ENCODE measurements around the gene ESM1. TPM values are rescaled to one million over a fixed set of nuclear protein-coding genes. Genes with fewer than 3 reads are reported as not detected.

Gene ESM1
- total and polyA plus RNA-seq, 2 donors from 2014 or later: 0.38 to 6.1 TPM

DNA sequence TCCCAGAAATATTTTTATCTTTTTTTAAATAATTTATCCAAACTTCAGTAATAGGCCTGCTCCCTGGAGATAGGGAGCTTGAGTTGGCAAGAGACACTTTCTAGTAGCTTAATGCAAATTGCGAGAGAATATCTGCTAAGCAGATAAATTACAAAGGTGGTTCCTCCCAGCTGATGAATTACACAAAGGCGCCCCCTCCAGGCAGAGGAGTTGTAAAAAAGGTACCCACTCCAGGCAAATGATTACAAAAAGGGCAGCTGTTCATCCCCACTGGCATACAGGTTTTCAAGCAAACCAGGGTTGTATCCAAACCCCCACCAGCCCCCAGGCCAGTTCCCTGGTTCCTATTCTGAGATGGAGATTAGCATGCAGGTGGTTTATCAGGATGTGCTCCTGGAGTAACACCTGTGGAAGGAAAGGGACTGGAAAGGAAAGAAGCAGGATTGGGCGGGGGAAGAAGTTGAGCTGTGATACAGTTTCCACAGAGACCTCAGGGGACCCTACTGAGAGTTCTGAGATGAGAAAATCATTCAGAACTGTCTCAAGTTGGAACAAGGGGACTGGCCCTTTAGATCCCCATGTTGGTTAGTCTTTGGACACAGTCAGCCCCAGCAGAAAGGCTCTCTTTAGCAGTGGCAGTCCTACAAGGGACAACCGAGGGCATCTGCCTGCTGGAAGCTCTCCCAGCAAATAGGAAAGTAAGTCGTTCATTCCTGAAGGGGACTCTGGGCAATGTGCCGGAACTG is 25.5 kb downstream of the ESM1 start:
- FAIRE-seq: no peak
- intact Hi-C loops (cut with DNase I): loop anchor here (10.0 kb wide), 1 partner anchor 175 kb away; no protein-coding TSS in a partner anchor
- Histone ChIP-seq H3K4me3 (ENCODE audit: low read length in 3 of 3) (no peak overlapping the region), H3K4me1 (ENCODE audit: control insufficient read depth in 2 of 3, insufficient read depth in 2 of 3, low read depth in 1 of 3, low read length in 3 of 3) (no peaks in the 10 kb centered on the region), H3K9ac (ENCODE audit: low read length in 3 of 3) (no peak overlapping the region), H3K27me3 (ENCODE audit: control insufficient read depth, insufficient read depth, low read length) (no peaks in the 10 kb centered on the region), H3K27ac (ENCODE audit: low read depth in 2 of 2, low read length in 2 of 2) (no peak overlapping the region), H3K36me3 (ENCODE audit: control insufficient read depth in 2 of 3, insufficient read depth in 3 of 3, low read length in 3 of 3) (no peaks in the 10 kb centered on the region), H3K9me3 (ENCODE audit: control insufficient read depth in 2 of 3, insufficient read depth in 1 of 3, low read length in 3 of 3) (no peaks in the 10 kb centered on the region)
- DNase-seq: peak in 2 of 5 donors; percentile 20 to 38
- TF ChIP-seq, protein P1, sequence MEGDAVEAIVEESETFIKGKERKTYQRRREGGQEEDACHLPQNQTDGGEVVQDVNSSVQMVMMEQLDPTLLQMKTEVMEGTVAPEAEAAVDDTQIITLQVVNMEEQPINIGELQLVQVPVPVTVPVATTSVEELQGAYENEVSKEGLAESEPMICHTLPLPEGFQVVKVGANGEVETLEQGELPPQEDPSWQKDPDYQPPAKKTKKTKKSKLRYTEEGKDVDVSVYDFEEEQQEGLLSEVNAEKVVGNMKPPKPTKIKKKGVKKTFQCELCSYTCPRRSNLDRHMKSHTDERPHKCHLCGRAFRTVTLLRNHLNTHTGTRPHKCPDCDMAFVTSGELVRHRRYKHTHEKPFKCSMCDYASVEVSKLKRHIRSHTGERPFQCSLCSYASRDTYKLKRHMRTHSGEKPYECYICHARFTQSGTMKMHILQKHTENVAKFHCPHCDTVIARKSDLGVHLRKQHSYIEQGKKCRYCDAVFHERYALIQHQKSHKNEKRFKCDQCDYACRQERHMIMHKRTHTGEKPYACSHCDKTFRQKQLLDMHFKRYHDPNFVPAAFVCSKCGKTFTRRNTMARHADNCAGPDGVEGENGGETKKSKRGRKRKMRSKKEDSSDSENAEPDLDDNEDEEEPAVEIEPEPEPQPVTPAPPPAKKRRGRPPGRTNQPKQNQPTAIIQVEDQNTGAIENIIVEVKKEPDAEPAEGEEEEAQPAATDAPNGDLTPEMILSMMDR (IDR thresholded peaks at IDR 0.05; ENCODE audit: borderline replicate concordance, extremely low read depth, insufficient read depth): no peak

DNA sequence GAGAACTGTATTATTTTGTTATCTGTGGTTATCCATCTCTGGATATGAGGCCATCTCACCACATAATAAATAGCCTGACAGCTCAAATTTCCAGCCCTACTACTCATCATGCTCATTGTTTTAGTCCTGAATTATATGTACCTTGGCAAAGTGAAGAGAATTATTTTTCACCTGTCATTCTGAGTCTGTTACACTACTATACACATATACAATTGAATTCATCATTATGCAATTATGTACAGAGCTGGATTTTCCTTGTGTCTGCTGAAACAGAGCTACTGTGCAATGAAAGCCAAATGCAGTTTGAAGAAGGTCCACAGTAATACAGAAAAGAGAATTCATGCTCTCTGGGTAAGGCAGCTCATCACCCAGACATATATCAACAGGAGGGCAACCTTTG is 28.5 kb downstream of the ESM1 start:
- Histone ChIP-seq H3K27me3 (ENCODE audit: control insufficient read depth, insufficient read depth, low read length) (no peaks in the 10 kb centered on the region), H3K9ac (ENCODE audit: low read length in 3 of 3) (no peak overlapping the region), H3K36me3 (ENCODE audit: control insufficient read depth in 2 of 3, insufficient read depth in 3 of 3, low read length in 3 of 3) (no peaks in the 10 kb centered on the region), H3K4me3 (ENCODE audit: low read length in 3 of 3) (no peak overlapping the region), H3K4me1 (ENCODE audit: control insufficient read depth in 2 of 3, insufficient read depth in 2 of 3, low read depth in 1 of 3, low read length in 3 of 3) (no peaks in the 10 kb centered on the region), H3K27ac (ENCODE audit: low read depth in 2 of 2, low read length in 2 of 2) (no peak overlapping the region), H3K9me3 (ENCODE audit: control insufficient read depth in 2 of 3, insufficient read depth in 1 of 3, low read length in 3 of 3) (no peaks in the 10 kb centered on the region)
- TF ChIP-seq, protein P1 (IDR thresholded peaks at IDR 0.05; ENCODE audit: borderline replicate concordance, extremely low read depth, insufficient read depth): no peak
- DNase-seq: no peak
- FAIRE-seq: no peak
- intact Hi-C loops (cut with DNase I): loop anchor here (10.0 kb wide), 1 partner anchor 178 kb away; no protein-coding TSS in a partner anchor

DNA sequence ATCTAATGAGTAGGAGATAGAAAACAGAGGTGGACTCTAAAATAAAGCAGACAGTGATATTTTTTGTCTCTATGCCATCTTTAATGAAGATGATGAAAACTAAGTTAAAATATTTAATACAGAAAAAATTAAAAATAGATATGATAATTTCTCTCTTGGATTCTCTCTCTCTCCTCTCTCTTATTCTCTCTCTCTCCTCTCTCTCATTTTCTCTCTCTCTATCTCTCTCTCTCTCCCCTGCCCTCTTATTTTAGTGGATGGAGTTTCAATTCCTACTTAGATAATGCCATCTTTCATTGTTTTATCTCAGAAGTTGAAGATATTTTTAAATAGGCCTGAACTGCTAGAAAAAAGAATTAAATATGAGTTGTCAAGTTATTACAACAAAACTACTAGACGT is 38.2 kb downstream of the ESM1 start:
- FAIRE-seq: no peak
- Histone ChIP-seq H3K27ac (ENCODE audit: low read depth in 2 of 2, low read length in 2 of 2) (no peak overlapping the region), H3K27me3 (ENCODE audit: control insufficient read depth, insufficient read depth, low read length) (no peaks in the 10 kb centered on the region), H3K4me1 (ENCODE audit: control insufficient read depth in 2 of 3, insufficient read depth in 2 of 3, low read depth in 1 of 3, low read length in 3 of 3) (no peaks in the 10 kb centered on the region), H3K9ac (ENCODE audit: low read length in 3 of 3) (no peak overlapping the region), H3K9me3 (ENCODE audit: control insufficient read depth in 2 of 3, insufficient read depth in 1 of 3, low read length in 3 of 3) (no peaks in the 10 kb centered on the region), H3K4me3 (ENCODE audit: low read length in 3 of 3) (no peak overlapping the region), H3K36me3 (ENCODE audit: control insufficient read depth in 2 of 3, insufficient read depth in 3 of 3, low read length in 3 of 3) (no peaks in the 10 kb centered on the region)
- intact Hi-C loops (cut with DNase I): no loop called here
- no peak for DNase-seq
- TF ChIP-seq, protein P1 (IDR thresholded peaks at IDR 0.05; ENCODE audit: borderline replicate concordance, extremely low read depth, insufficient read depth): no peak
